ENCODE data around the gene USP53.
"Not testable (repeated sequence)": the region's sequence is repeated elsewhere in the genome, so short reads cannot be mapped to it uniquely, and the experiment has no call there.

Gene USP53

GRCh38 chr4:119212234-119212963, at the start of gene USP53:
TSS of gene USP53 (plus strand) at chr4:119212713. CDS start at chr4:119239760, 27,047 bp downstream.
- peak; percentile 93 for FAIRE-seq

- no peak for FAIRE-seq
Measured at GRCh38 chr4:119165767-119166166, 46.7 kb upstream of the USP53 start.

- no peak for FAIRE-seq
Measured at GRCh38 chr4:119170195-119170594, 42.3 kb upstream of the USP53 start.

- no peak for FAIRE-seq
Measured at GRCh38 chr4:119172223-119172622, 40.3 kb upstream of the USP53 start.

- not testable (repeated sequence) for FAIRE-seq
Measured at GRCh38 chr4:119173729-119174361, 38.7 kb upstream of the USP53 start.

- no peak for FAIRE-seq
Measured at GRCh38 chr4:119179011-119179410, 33.5 kb upstream of the USP53 start.

GRCh38 chr4:119184128-119184527, 28.4 kb upstream of the USP53 start:
- no peak for FAIRE-seq

- no peak for FAIRE-seq
Measured at GRCh38 chr4:119189638-119190037, 22.9 kb upstream of the USP53 start.

GRCh38 chr4:119190354-119190753, 22.2 kb upstream of the USP53 start:
- FAIRE-seq: no peak

- FAIRE-seq: no peak
Measured at GRCh38 chr4:119191505-119191904, 21.0 kb upstream of the USP53 start.

- FAIRE-seq: no peak
Measured at GRCh38 chr4:119197772-119198212, 14.7 kb upstream of the USP53 start.

GRCh38 chr4:119204916-119205315, 7.6 kb upstream of the USP53 start:
- no peak for FAIRE-seq

- no peak for FAIRE-seq
Measured at GRCh38 chr4:119205690-119206089, 6.8 kb upstream of the USP53 start.

GRCh38 chr4:119206178-119206577, 6.3 kb upstream of the USP53 start:
- FAIRE-seq: no peak

- FAIRE-seq: no peak
Measured at GRCh38 chr4:119207051-119207450, 5.5 kb upstream of the USP53 start.

GRCh38 chr4:119209077-119209476, 3.4 kb upstream of the USP53 start:
- no peak for FAIRE-seq

- no peak for FAIRE-seq
Measured at GRCh38 chr4:119209586-119209985, 2.9 kb upstream of the USP53 start.

GRCh38 chr4:119210775-119211174, 1.7 kb upstream of the USP53 start:
- no peak for FAIRE-seq

- FAIRE-seq: peak; percentile 88
Measured at GRCh38 chr4:119211867-119212233, 663 bp upstream of the USP53 start.

GRCh38 chr4:119212964-119213606, 572 bp downstream of the USP53 start:
- FAIRE-seq: peak; percentile 24

GRCh38 chr4:119218093-119218492, 5.6 kb downstream of the USP53 start:
- FAIRE-seq: no peak

GRCh38 chr4:119221412-119221811, 8.9 kb downstream of the USP53 start:
- no peak for FAIRE-seq

GRCh38 chr4:119227690-119228089, 15.2 kb downstream of the USP53 start:
- FAIRE-seq: no peak

GRCh38 chr4:119228406-119228805, 15.9 kb downstream of the USP53 start:
- FAIRE-seq: no peak

Data from islet of Langerhans (tissue), 1 donor.